Tibial nerve (tissue), 4 donors: ENCODE measurements around the gene RIMS1.

ENCODE experiments used
- EP300 ChIP-seq, 2 donors: sonication (generic); formaldehyde crosslinking; IDR thresholded peaks; one replicate each; pipeline ENCODE4 v1.6.1; 2017; ENCODE audit warnings: antibody characterized with exemption in 2 of 2, mild to moderate bottlenecking in 1 of 2
- TF ChIP-seq, protein P1 (sequence below), 5 experiments: fragments of 200-600 bp in 3 of 5; fragments of 450-650 bp in 2 of 5; sonication (generic) in 3 of 5; IDR thresholded peaks; one replicate each; pipeline ENCODE4 v1.5.1; 2016 to 2019; ENCODE audit warnings: antibody characterized with exemption in 5 of 5, mild to moderate bottlenecking in 3 of 5, moderate library complexity in 2 of 5

GRCh38 chr6:72111611-72112010 lies 225.3 kb downstream of the RIMS1 start:
- TF ChIP-seq, protein P1, sequence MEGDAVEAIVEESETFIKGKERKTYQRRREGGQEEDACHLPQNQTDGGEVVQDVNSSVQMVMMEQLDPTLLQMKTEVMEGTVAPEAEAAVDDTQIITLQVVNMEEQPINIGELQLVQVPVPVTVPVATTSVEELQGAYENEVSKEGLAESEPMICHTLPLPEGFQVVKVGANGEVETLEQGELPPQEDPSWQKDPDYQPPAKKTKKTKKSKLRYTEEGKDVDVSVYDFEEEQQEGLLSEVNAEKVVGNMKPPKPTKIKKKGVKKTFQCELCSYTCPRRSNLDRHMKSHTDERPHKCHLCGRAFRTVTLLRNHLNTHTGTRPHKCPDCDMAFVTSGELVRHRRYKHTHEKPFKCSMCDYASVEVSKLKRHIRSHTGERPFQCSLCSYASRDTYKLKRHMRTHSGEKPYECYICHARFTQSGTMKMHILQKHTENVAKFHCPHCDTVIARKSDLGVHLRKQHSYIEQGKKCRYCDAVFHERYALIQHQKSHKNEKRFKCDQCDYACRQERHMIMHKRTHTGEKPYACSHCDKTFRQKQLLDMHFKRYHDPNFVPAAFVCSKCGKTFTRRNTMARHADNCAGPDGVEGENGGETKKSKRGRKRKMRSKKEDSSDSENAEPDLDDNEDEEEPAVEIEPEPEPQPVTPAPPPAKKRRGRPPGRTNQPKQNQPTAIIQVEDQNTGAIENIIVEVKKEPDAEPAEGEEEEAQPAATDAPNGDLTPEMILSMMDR (IDR thresholded peaks at IDR 0.05): no peak
- no peak for TF ChIP-seq EP300 (IDR thresholded peaks at IDR 0.05)
